Measurements from ENCODE around the gene C1orf198. TPM values are rescaled to one million over a fixed set of nuclear protein-coding genes. Genes with fewer than 3 reads are reported as not detected.

C1orf198 gene
- total and polyA plus RNA-seq, 8 donors = 16.5 to 35.3 (median 20.7) TPM

- intact Hi-C loops (cut with DNase I) = no loop called here
- TF ChIP-seq CTCF (IDR thresholded peaks at IDR 0.05) = no peak
- H3K27me3 ChIP-seq = no peaks in the 10 kb centered on the region
- DNase-seq (no peak), ATAC-seq (no peak), FAIRE-seq (no peak)
- H3K36me3 ChIP-seq = no peaks in the 10 kb centered on the region
- no peaks in the 10 kb centered on the region for H3K9me3 ChIP-seq
- peaks cover 28 to 42% (median 28%) of the 10 kb centered on the region in 3 donors for H3K4me1 ChIP-seq
- WGBS, 2 donors = 85 to 89% methylated on average over 13 of the region's 13 CpGs
- H3K27ac ChIP-seq = no peak overlapping the region
- no peak overlapping the region for H3K4me3 ChIP-seq
Measured at GRCh38 chr1:230822092-230822581, 46.2 kb downstream of the C1orf198 start.

- no peaks in the 10 kb centered on the region for H3K9me3 ChIP-seq
- no peak for ATAC-seq
- no peak overlapping the region for H3K4me3 ChIP-seq
- no peak for FAIRE-seq
- TF ChIP-seq CTCF (IDR thresholded peaks at IDR 0.05) = no peak
- H3K36me3 ChIP-seq = no peaks in the 10 kb centered on the region
- H3K27me3 ChIP-seq = no peaks in the 10 kb centered on the region
- peaks cover 25 to 34% (median 27%) of the 10 kb centered on the region in 3 donors for H3K4me1 ChIP-seq
- intact Hi-C loops (cut with DNase I) = no loop called here
- DNase-seq = no peak
- WGBS, 2 donors = 73 to 86% methylated on average over 4 of the region's 4 CpGs
- no peak overlapping the region for H3K27ac ChIP-seq
Measured at GRCh38 chr1:230821346-230821745, 47.0 kb downstream of the C1orf198 start.

- H3K4me3 ChIP-seq = no peak overlapping the region
- no peaks in the 10 kb centered on the region for H3K27me3 ChIP-seq
- no peak overlapping the region for H3K27ac ChIP-seq
- ATAC-seq = no peak
- no peak for TF ChIP-seq CTCF (IDR thresholded peaks at IDR 0.05)
- no peak for DNase-seq
- 88 to 99% methylated on average over 4 of the region's 4 CpGs for WGBS, 2 donors
- no peaks in the 10 kb centered on the region for H3K36me3 ChIP-seq
- FAIRE-seq = no peak
- H3K4me1 ChIP-seq = peaks cover 17 to 27% (median 19%) of the 10 kb centered on the region in 3 donors
- intact Hi-C loops (cut with DNase I) = no loop called here
- H3K9me3 ChIP-seq = no peaks in the 10 kb centered on the region
Measured at GRCh38 chr1:230820568-230820967, 47.8 kb downstream of the C1orf198 start.

- intact Hi-C loops (cut with DNase I) = no loop called here
Measured at GRCh38 chr1:230819976-230820375, 48.3 kb downstream of the C1orf198 start.

More at GRCh38 chr1:230819976-230820375, 48.3 kb downstream of the C1orf198 start:
- DNase-seq = no peak
- H3K9me3 ChIP-seq = no peaks in the 10 kb centered on the region
- no peak overlapping the region for H3K27ac ChIP-seq
- H3K27me3 ChIP-seq = no peaks in the 10 kb centered on the region
- no peak for ATAC-seq
- H3K36me3 ChIP-seq = no peaks in the 10 kb centered on the region
- TF ChIP-seq CTCF (IDR thresholded peaks at IDR 0.05) = no peak
- H3K4me1 ChIP-seq = peaks cover 15 to 24% (median 15%) of the 10 kb centered on the region in 3 donors
- WGBS, 2 donors = 90 to 98% methylated on average over 4 of the region's 4 CpGs
- no peak overlapping the region for H3K4me3 ChIP-seq
- FAIRE-seq = no peak
